KMS-11 (cell line): ENCODE measurements around the gene NIPSNAP2.

Source experiments
- H2AFZ ChIP-seq: fragments of 200-600 bp; sonication (generic); 2 replicates; pipeline ENCODE4 v1.6.1; 2016; ENCODE audit warnings: antibody characterized with exemption, mixed run types, low read depth
- H3K27ac ChIP-seq: fragments of 200-600 bp; sonication (generic); 2 replicates; pipeline ENCODE4 v1.6.1; 2016; ENCODE audit warnings: mild to moderate bottlenecking, mixed run types
- H3K27me3 ChIP-seq: fragments of 200-600 bp; sonication (generic); 2 replicates; pipeline ENCODE4 v1.6.1; 2017; ENCODE audit warnings: mild to moderate bottlenecking, low read depth, mixed run types, moderate library complexity; ENCODE audit not compliant: insufficient read depth
- H3K36me3 ChIP-seq: fragments of 200-600 bp; sonication (generic); 2 replicates; pipeline ENCODE4 v1.6.1; 2017; ENCODE audit warnings: mild to moderate bottlenecking, mixed run types; ENCODE audit not compliant: insufficient read depth
- H3K4me1 ChIP-seq: fragments of 200-600 bp; sonication (generic); 2 replicates; pipeline ENCODE4 v1.6.1; 2016; ENCODE audit warnings: mild to moderate bottlenecking, low read depth, mixed run types; ENCODE audit not compliant: poor library complexity, severe bottlenecking
- H3K4me2 ChIP-seq: fragments of 200-600 bp; sonication (generic); 2 replicates; pipeline ENCODE4 v1.7.0; 2016; ENCODE audit warnings: mild to moderate bottlenecking, mixed run types
- H3K4me3 ChIP-seq: fragments of 200-600 bp; sonication (generic); IDR thresholded peaks from 2 replicates; pipeline ENCODE4 v1.6.1; 2017; ENCODE audit warnings: low read depth, low read length, mixed read lengths; ENCODE audit not compliant: insufficient read depth
- H3K79me2 ChIP-seq: fragments of 200-600 bp; sonication (generic); 2 replicates; pipeline ENCODE4 v1.6.1; 2016; ENCODE audit warnings: low read depth, mixed run types; ENCODE audit not compliant: insufficient read depth
- H3K9ac ChIP-seq: fragments of 200-600 bp; sonication (generic); 2 replicates; pipeline ENCODE4 v1.6.1; 2016; ENCODE audit warnings: mild to moderate bottlenecking, mixed run types
- H4K20me1 ChIP-seq: fragments of 200-600 bp; sonication (generic); 2 replicates; pipeline ENCODE4 v1.6.1; 2016; ENCODE audit warnings: mild to moderate bottlenecking, mixed run types; ENCODE audit not compliant: insufficient read depth
- TF ChIP-seq, protein P1 (sequence below): fragments of 200-600 bp; sonication (generic); conservative IDR thresholded peaks from 2 replicates; pipeline ENCODE4 v1.6.1; 2017; ENCODE audit warnings: low read depth, mild to moderate bottlenecking, antibody characterized with exemption, low read length, moderate library complexity, mixed read lengths

NIPSNAP2 gene

GRCh38 chr7:55977831-55978230 is 13.4 kb downstream of the NIPSNAP2 start:
- TF ChIP-seq, protein P1, sequence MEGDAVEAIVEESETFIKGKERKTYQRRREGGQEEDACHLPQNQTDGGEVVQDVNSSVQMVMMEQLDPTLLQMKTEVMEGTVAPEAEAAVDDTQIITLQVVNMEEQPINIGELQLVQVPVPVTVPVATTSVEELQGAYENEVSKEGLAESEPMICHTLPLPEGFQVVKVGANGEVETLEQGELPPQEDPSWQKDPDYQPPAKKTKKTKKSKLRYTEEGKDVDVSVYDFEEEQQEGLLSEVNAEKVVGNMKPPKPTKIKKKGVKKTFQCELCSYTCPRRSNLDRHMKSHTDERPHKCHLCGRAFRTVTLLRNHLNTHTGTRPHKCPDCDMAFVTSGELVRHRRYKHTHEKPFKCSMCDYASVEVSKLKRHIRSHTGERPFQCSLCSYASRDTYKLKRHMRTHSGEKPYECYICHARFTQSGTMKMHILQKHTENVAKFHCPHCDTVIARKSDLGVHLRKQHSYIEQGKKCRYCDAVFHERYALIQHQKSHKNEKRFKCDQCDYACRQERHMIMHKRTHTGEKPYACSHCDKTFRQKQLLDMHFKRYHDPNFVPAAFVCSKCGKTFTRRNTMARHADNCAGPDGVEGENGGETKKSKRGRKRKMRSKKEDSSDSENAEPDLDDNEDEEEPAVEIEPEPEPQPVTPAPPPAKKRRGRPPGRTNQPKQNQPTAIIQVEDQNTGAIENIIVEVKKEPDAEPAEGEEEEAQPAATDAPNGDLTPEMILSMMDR, result no peak
- no peaks in the 10 kb centered on the region for H3K36me3 ChIP-seq

GRCh38 chr7:55980266-55980665 is 15.9 kb downstream of the NIPSNAP2 start:
- no peaks in the 10 kb centered on the region for H3K4me1 ChIP-seq
- no peak overlapping the region for H3K27ac ChIP-seq
- TF ChIP-seq, protein P1, result no peak
- no peaks in the 10 kb centered on the region for H4K20me1 ChIP-seq
- H3K9ac ChIP-seq, result no peak overlapping the region
- H3K4me3 ChIP-seq, result no peak overlapping the region
- no peaks in the 10 kb centered on the region for H3K27me3 ChIP-seq
- no peaks in the 10 kb centered on the region for H3K36me3 ChIP-seq
- no peaks in the 10 kb centered on the region for H3K79me2 ChIP-seq
- no peak overlapping the region for H3K4me2 ChIP-seq
- no peak overlapping the region for H2AFZ ChIP-seq

More at GRCh38 chr7:55977831-55978230, 13.4 kb downstream of the NIPSNAP2 start:
- Histone ChIP-seq H3K79me2 (no peaks in the 10 kb centered on the region), H3K27ac (no peak overlapping the region), H3K4me3 (no peak overlapping the region), H2AFZ (no peak overlapping the region), H3K27me3 (no peaks in the 10 kb centered on the region), H4K20me1 (no peaks in the 10 kb centered on the region), H3K4me1 (no peaks in the 10 kb centered on the region), H3K4me2 (no peak overlapping the region), H3K9ac (no peak overlapping the region)

DNA sequence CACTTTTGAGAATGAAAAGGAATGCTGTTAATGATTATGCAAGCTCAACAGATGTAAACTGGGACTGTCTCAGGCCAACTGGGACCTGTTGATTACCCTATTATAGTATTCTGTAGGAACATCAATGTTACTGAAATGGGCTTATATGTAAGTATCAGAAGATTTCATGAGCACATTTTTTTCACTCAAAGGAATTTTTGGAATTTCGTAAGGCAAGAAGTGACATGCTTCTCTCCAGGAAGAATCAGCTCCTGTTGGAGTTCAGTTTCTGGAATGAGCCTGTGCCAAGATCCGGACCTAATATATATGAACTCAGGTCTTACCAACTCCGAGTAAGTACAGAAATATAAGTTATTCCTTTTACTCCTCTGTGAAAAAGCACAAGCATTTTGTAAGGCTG is 19.2 kb downstream of the NIPSNAP2 start:
- Histone ChIP-seq H4K20me1 (no peaks in the 10 kb centered on the region), H3K27me3 (no peaks in the 10 kb centered on the region), H3K4me1 (no peaks in the 10 kb centered on the region), H3K79me2 (no peaks in the 10 kb centered on the region), H3K27ac (no peak overlapping the region), H3K9ac (no peak overlapping the region), H3K36me3 (no peaks in the 10 kb centered on the region), H2AFZ (no peak overlapping the region), H3K4me2 (no peak overlapping the region), H3K4me3 (no peak overlapping the region)
- TF ChIP-seq, protein P1, result no peak

DNA sequence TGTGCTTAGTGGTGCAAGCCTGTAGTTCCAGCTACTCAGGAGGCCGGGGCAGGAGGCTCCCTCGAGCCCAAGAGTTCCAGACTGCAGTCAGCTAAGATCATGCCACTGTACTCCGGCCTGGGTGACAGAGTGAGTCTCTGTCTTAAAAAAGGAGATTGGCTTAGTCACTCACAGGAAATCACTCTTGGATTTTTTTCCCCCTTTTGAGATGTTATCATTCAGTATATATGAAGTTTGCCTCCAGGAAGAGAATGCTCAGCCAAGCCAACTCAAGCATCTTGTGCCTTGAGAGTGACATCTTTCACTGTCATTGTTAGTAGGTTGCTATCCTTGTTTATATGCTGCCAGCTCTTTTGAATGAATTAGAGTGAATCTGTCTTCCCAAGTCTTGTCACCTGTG is 28.0 kb downstream of the NIPSNAP2 start:
- H3K79me2 ChIP-seq, result no peaks in the 10 kb centered on the region

More for the DNA sequence above, 28.0 kb downstream of the NIPSNAP2 start:
- Histone ChIP-seq H3K36me3 (no peaks in the 10 kb centered on the region), H4K20me1 (no peaks in the 10 kb centered on the region), H3K27me3 (no peaks in the 10 kb centered on the region), H3K4me1 (no peaks in the 10 kb centered on the region), H3K9ac (no peak overlapping the region), H3K27ac (no peak overlapping the region), H2AFZ (no peak overlapping the region), H3K4me2 (no peak overlapping the region), H3K4me3 (no peak overlapping the region)
- TF ChIP-seq, protein P1, result no peak
